Adrenal gland (tissue), 12 donors: Measurements from ENCODE around the gene PTCH2. TPM values are rescaled to one million over a fixed set of nuclear protein-coding genes. Genes with fewer than 3 reads are reported as not detected.

Source experiments
- DNase-seq, 7 donors: peaks; one replicate each; pipeline ENCODE4 v3.0.0-alpha.2; 2019 to 2020
- H3K27ac ChIP-seq, 5 donors: fragments of 200-600 bp; sonication (generic) in 4 of 5; 1 replicate in 3 of 5; 2 replicates in 2 of 5; pipeline versions ENCODE4 v1.5.1 to v1.8.0; 2016 to 2020; ENCODE audit warnings: mild to moderate bottlenecking in 1 of 5
- H3K27me3 ChIP-seq: fragments of 200-600 bp; 2 replicates; pipeline ENCODE4 v1.8.0; 2021
- H3K36me3 ChIP-seq, 2 donors: fragments of 200-600 bp; replicated peaks in 1 of 2; 1 replicate in 1 of 2; 2 replicates in 1 of 2; pipeline versions ENCODE4 v1.5.1 to v1.8.0; 2018 to 2022
- H3K4me1 ChIP-seq, 2 donors: fragments of 200-600 bp; replicated peaks in 1 of 2; 1 replicate in 1 of 2; 2 replicates in 1 of 2; pipeline versions ENCODE4 v1.5.1 to v1.8.0; 2018 to 2021
- H3K4me3 ChIP-seq, 4 donors: fragments of 200-600 bp; sonication (generic) in 3 of 4; one replicate each; pipeline ENCODE4 v1.5.1; 2016 to 2018
- H3K9me3 ChIP-seq, 3 donors: fragments of 200-600 bp; sonication (generic) in 1 of 3; replicated peaks in 1 of 3; 1 replicate in 2 of 3; 2 replicates in 1 of 3; pipeline versions ENCODE4 v1.5.1 to v1.8.0; 2016 to 2021
- CTCF ChIP-seq, 6 experiments: fragments of 450-650 bp in 4 of 6; fragments of 200-600 bp in 2 of 6; sonication (generic) in 1 of 6; IDR thresholded peaks; 1 replicate in 5 of 6; 2 replicates in 1 of 6; pipeline versions ENCODE4 v1.5.1 to v1.8.0; 2016 to 2021; ENCODE audit warnings: antibody characterized with exemption in 6 of 6, mild to moderate bottlenecking in 2 of 6, moderate library complexity in 1 of 6
- POLR2A ChIP-seq, 2 donors: fragments of 450-650 bp; IDR thresholded peaks; one replicate each; pipeline ENCODE4 v1.6.1; 2017; ENCODE audit warnings: antibody characterized with exemption in 2 of 2, mild to moderate bottlenecking in 2 of 2, moderate library complexity in 1 of 2
- WGBS, 4 donors: extraction: QIAGEN DNeasy Blood & Tissue Kit in 2 of 4; methylation state at CpG; one replicate each; pipeline versions ENCODE4 v1.1.5 to v1.1.7; 2013 to 2017; 5-methylcytosine and 5-hydroxymethylcytosine counted together
- intact Hi-C, 2 donors: fragments of 100-400 bp; cut with DNase I; formaldehyde crosslinking; loops; one replicate each; pipeline versions ENCODE4 v1.14.1 to v1.15.0; 2022 to 2023
- polyA plus RNA-seq, 3 donors: library from polyadenylated mRNA; stranded (reverse); fragments of 200-250 nt in 2 of 3; fragments of 350-450 nt in 1 of 3; fragmentation: Illumina TruSeq in 1 of 3; extraction: RNeasy Lipid Tissue Mini Kit (QIAGEN cat#74804) in 1 of 3; gene quantifications; one replicate each; pipeline ENCODE4 v1.2.3, GENCODE V29; 2013 to 2014
- total RNA-seq, 9 donors: library from RNA; depleted of rRNA in 4 of 9; stranded (reverse); fragments of >200 nt in 4 of 9; fragments of 120-200 nt in 1 of 9; fragmentation: NEBNext Ultra II Directional in 1 of 9; extraction: Animal tissue kit (Norgen Biotek cat#: 25700) in 1 of 9; gene quantifications; one replicate each; pipeline versions ENCODE4 v1.1.0 to v1.2.4, GENCODE V29; 2013 to 2023
- donor health status: healthy with polysubstance abuse.
- donor health status: Bipolar disorder and iron deficiency.
- donor health status: DM: yes; HTN: yes; CAD: no.
- donor health status: DM: no; HTN: no; CAD: no.
- donor health status: DM: no; HTN: no; CAD: no.
- donor health status: DM: yes; HTN: yes; CAD: no.

Gene PTCH2
- total and polyA plus RNA-seq, 12 donors = 0.40 to 7.8 (median 1.8) TPM

GRCh38 chr1:44834328-44834727, 8.7 kb downstream of the PTCH2 start:
- TF ChIP-seq POLR2A (IDR thresholded peaks at IDR 0.05) = no peak
- TF ChIP-seq CTCF (IDR thresholded peaks at IDR 0.05) = no peak
- whole genome bisulfite sequencing, 4 donors = 65 to 83% (median 73%) methylated on average over 7 of the region's 7 CpGs
- intact Hi-C loops = loop anchor here in 1 of 2 donors (5.0 kb wide), 1 partner anchor 37 kb away; no protein-coding TSS in a partner anchor
- Histone ChIP-seq H3K27me3 (no peaks in the 10 kb centered on the region), H3K4me1 (peaks cover 0 to 12% of the 10 kb centered on the region in 2 donors), H3K36me3 (no peaks in the 10 kb centered on the region), H3K27ac (no peak overlapping the region), H3K9me3 (no peaks in the 10 kb centered on the region), H3K4me3 (no peak overlapping the region)
- peak in 1 of 7 donors; percentile 5 for DNase-seq

- H3K9me3 ChIP-seq = no peaks in the 10 kb centered on the region
- TF ChIP-seq CTCF (IDR thresholded peaks at IDR 0.05) (no peak), POLR2A (IDR thresholded peaks at IDR 0.05) (no peak)
- intact Hi-C loops = loop anchor here in 1 of 2 donors (5.0 kb wide), 1 partner anchor 35 kb away; no protein-coding TSS in a partner anchor
- no peak overlapping the region for H3K4me3 ChIP-seq
- 70 to 86% (median 79%) methylated on average over 8 to 13 of the region's 13 CpGs for WGBS, 4 donors
- peaks cover 0 to 12% of the 10 kb centered on the region in 2 donors for H3K4me1 ChIP-seq
- H3K36me3 ChIP-seq = no peaks in the 10 kb centered on the region
- peak in 1 of 7 donors; percentile 13 for DNase-seq
- no peak overlapping the region for H3K27ac ChIP-seq
- H3K27me3 ChIP-seq = no peaks in the 10 kb centered on the region
These were observed 10.9 kb downstream of the PTCH2 start for GRCh38 chr1:44832056-44832705.

- WGBS, 4 donors = 51 to 65% (median 60%) methylated on average over 3 to 9 of the region's 9 CpGs
- intact Hi-C loops = loop anchor here in 1 of 2 donors (5.0 kb wide), 1 partner anchor 34 kb away; no protein-coding TSS in a partner anchor
- Histone ChIP-seq H3K4me3 (no peak overlapping the region), H3K36me3 (no peaks in the 10 kb centered on the region), H3K4me1 (peaks cover 0 to 5% of the 10 kb centered on the region in 2 donors), H3K9me3 (no peaks in the 10 kb centered on the region), H3K27ac (no peak overlapping the region), H3K27me3 (no peaks in the 10 kb centered on the region)
- TF ChIP-seq CTCF (IDR thresholded peaks at IDR 0.05) = no peak
- TF ChIP-seq POLR2A (IDR thresholded peaks at IDR 0.05) = no peak
- peak in 1 of 7 donors; percentile 9 for DNase-seq
These were observed 11.5 kb downstream of the PTCH2 start for GRCh38 chr1:44831516-44831915.

- intact Hi-C loops = loop anchor here in 1 of 2 donors (5.0 kb wide), 1 partner anchor 34 kb away; no protein-coding TSS in a partner anchor
- Histone ChIP-seq H3K9me3 (no peaks in the 10 kb centered on the region), H3K36me3 (no peaks in the 10 kb centered on the region), H3K4me3 (no peak overlapping the region), H3K27me3 (no peaks in the 10 kb centered on the region), H3K27ac (no peak overlapping the region), H3K4me1 (no peaks in the 10 kb centered on the region)
- DNase-seq = peak in 1 of 7 donors; percentile 9
- 80 to 92% (median 86%) methylated on average over 5 to 10 of the region's 10 CpGs for WGBS, 4 donors
- TF ChIP-seq POLR2A (IDR thresholded peaks at IDR 0.05) (no peak), CTCF (IDR thresholded peaks at IDR 0.05) (no peak)
These were observed 12.2 kb downstream of the PTCH2 start for GRCh38 chr1:44830900-44831304.
